ENCODE measurements around the gene SLC22A4. TPM values are rescaled to one million over a fixed set of nuclear protein-coding genes. Genes with fewer than 3 reads are reported as not detected.

Gene SLC22A4
- total RNA-seq, 1 experiment from 2014 or later, result 0.72 TPM

DNA sequence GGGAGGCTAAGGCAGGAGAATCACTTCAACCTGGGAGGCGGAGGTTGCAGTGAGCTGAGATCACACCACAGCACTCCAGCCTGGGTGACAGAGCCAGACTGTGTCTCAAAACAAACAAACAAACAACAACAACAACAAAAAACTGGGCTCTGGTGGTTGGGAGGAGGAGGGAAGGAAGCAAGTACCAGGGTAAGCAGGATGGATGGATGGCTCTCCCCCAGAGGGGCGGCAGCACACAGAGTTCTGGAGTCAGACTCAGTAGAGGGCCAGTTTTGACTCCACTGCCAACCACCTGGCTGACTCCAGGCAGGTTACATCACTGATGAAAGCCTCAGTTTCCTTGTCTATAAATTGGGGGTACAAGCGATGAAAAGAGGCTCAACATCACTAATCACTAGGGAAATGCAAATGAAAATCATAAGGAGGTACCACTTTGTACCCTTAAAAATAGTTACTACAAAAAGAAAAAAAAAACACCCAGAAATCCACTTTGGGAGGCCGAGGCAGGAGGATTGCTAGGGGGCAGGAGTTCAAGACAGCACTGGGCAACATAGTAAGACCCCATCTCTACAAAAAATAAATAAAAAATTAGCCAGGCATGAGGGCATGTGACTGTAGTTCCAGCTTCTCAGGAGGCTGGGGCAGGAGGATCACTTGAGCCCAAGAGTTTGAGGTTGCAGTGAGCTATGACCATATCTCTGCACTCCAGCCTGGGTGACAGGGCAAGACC, 3.2 kb downstream of the SLC22A4 start:
- Mint-ChIP-seq H3K4me1 (peaks cover 20% of the 10 kb centered on the region in 2 experiments), H3K9me3 (no peaks in the 10 kb centered on the region; a peak in 1 of 5 replicates), H3K27me3 (ENCODE audit: low read depth) (peaks cover 26% of the 10 kb centered on the region), H3K27ac (peak overlapping the region in 1 of 3 experiments; percentile 66; a peak in 1 of 7 replicates), H3K36me3 (ENCODE audit: insufficient read depth in 1 of 3, low read depth in 3 of 3) (no peaks in the 10 kb centered on the region), H3K4me3 (no peak overlapping the region)
- H3T11ph ChIP-seq (ENCODE audit: low read length), result no peak overlapping the region
- no peaks in the 10 kb centered on the region for H3K79me1 ChIP-seq (ENCODE audit: insufficient read depth, low read depth, low read length, poor library complexity, severe bottlenecking)
- H2BK5ac ChIP-seq (ENCODE audit: insufficient read length, low read length), result no peak overlapping the region
- H3K14ac ChIP-seq (ENCODE audit: insufficient read depth, low read length), result no peak overlapping the region
- H3K27me3 ChIP-seq (ENCODE audit: insufficient read depth, low read length), result peaks cover 3% of the 10 kb centered on the region; the same call in 1 of the 2 replicates
- H3K9ac ChIP-seq (ENCODE audit: extremely low read depth, insufficient read length, low read length), result no peak overlapping the region
- no peak overlapping the region for H2AFZ ChIP-seq (ENCODE audit: low read length)
- H3K23ac ChIP-seq (ENCODE audit: insufficient read length, low read depth, low read length), result no peak overlapping the region
- H3K23me2 ChIP-seq (ENCODE audit: insufficient read length, low read depth, low read length, poor library complexity, severe bottlenecking), result peaks cover 18% of the 10 kb centered on the region
- H3K4ac ChIP-seq (ENCODE audit: low read depth, low read length), result no peak overlapping the region
- no peak overlapping the region for H3K56ac ChIP-seq (ENCODE audit: insufficient read length, low read depth, low read length)
- H2BK12ac ChIP-seq (ENCODE audit: insufficient read length, low read depth, low read length), result no peak overlapping the region
- H3K9me3 ChIP-seq (ENCODE audit: control insufficient read depth, low read depth, low read length), result no peaks in the 10 kb centered on the region
- H4K8ac ChIP-seq (replicated peaks; ENCODE audit: insufficient read length, low read depth, low read length), result no peak overlapping the region
- no peaks in the 10 kb centered on the region for H4K20me1 ChIP-seq (ENCODE audit: control insufficient read depth, insufficient read depth, insufficient read length)
- H2AK5ac ChIP-seq (ENCODE audit: insufficient read length, low read length), result no peak overlapping the region
- no peak overlapping the region for H4K91ac ChIP-seq (ENCODE audit: insufficient read length, low read depth, low read length)
- H4K5ac ChIP-seq (ENCODE audit: insufficient read length, low read depth, low read length), result no peak overlapping the region
- DNase-seq, result no peak
- TF ChIP-seq, protein P1, sequence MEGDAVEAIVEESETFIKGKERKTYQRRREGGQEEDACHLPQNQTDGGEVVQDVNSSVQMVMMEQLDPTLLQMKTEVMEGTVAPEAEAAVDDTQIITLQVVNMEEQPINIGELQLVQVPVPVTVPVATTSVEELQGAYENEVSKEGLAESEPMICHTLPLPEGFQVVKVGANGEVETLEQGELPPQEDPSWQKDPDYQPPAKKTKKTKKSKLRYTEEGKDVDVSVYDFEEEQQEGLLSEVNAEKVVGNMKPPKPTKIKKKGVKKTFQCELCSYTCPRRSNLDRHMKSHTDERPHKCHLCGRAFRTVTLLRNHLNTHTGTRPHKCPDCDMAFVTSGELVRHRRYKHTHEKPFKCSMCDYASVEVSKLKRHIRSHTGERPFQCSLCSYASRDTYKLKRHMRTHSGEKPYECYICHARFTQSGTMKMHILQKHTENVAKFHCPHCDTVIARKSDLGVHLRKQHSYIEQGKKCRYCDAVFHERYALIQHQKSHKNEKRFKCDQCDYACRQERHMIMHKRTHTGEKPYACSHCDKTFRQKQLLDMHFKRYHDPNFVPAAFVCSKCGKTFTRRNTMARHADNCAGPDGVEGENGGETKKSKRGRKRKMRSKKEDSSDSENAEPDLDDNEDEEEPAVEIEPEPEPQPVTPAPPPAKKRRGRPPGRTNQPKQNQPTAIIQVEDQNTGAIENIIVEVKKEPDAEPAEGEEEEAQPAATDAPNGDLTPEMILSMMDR (conservative IDR thresholded peaks at IDR 0.05), result no peak
- WGBS (ENCODE audit: extremely low coverage, insufficient read length, low lambda C conversion rate), result no CpG with 5 or more reads among the region's 4 CpGs
- H2BK20ac ChIP-seq (ENCODE audit: low read depth, low read length, poor library complexity, severe bottlenecking), result no peak overlapping the region
- H3K4me2 ChIP-seq (ENCODE audit: insufficient read depth, insufficient read length, low read length), result no peak overlapping the region
- no peaks in the 10 kb centered on the region for H3K79me2 ChIP-seq (ENCODE audit: insufficient read depth, low read length)
- no peak overlapping the region for H2BK15ac ChIP-seq (ENCODE audit: low read depth, low read length)
- no peak overlapping the region for H3K18ac ChIP-seq (ENCODE audit: insufficient read length, low read depth, low read length)
- H2BK120ac ChIP-seq (ENCODE audit: low read depth, low read length, poor library complexity, severe bottlenecking), result no peak overlapping the region
- no peak overlapping the region for H3K27ac ChIP-seq (ENCODE audit: insufficient read length, low read depth, low read length)
- H3K4me1 ChIP-seq (ENCODE audit: insufficient read depth, low read length), result no peaks in the 10 kb centered on the region

Measured in H9 (cell line).